ENCODE data around the gene DHCR7.

DHCR7 gene

GRCh38 chr11:71410363-71410966 is 37.7 kb downstream of the DHCR7 start:
- no peak for DNase-seq (ENCODE audit: low spot score)

GRCh38 chr11:71408826-71409225 is 39.4 kb downstream of the DHCR7 start:
- DNase-seq (ENCODE audit: low spot score): no peak

- no peak for DNase-seq (ENCODE audit: low spot score)
Measured at GRCh38 chr11:71407356-71407755, 40.8 kb downstream of the DHCR7 start.

DNA sequence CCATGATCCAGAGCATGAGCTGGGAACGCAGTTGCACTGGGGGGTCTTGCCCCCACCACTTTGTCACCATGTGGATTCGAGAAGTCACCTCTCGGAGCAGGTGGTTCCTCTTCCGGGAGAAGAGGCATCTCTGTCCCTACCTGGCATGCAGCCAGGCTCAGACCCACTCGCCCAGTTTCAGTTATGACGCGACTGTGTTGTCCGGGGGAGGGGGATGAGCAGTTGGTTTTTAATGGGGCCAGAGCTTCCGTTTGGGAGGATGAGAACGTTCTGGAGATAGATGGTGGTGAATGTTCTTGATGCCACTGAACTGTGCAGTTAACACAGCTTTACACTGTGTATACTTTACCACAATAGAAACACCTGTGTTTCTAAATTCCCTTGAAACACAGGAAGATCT is 41.5 kb downstream of the DHCR7 start:
- DNase-seq (ENCODE audit: low spot score): no peak

GRCh38 chr11:71404209-71404608 is 44.0 kb downstream of the DHCR7 start:
- no peak for DNase-seq (ENCODE audit: low spot score)

GRCh38 chr11:71402878-71403277 is 45.3 kb downstream of the DHCR7 start:
- no peak for DNase-seq (ENCODE audit: low spot score)

DNA sequence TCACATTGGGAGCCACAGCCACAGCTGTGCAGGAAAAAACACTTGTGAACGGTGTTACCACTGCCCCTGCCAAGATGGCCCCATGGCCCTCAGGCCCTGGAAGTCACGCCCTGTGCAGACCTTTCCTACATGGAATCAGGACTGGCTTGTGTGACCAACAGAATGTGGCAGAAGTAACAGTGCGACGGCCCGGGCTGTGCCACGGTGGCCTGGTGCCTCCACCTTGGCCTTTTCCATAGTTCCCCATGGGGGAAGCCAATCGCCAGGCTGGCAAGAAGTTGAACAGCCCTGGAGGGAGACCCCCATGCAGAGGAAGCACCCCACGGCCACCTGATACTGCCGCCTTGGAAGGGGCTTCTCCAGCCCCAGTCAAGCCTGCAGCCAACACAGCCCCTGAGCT is 48.0 kb downstream of the DHCR7 start:
- DNase-seq (ENCODE audit: low spot score): no peak

GRCh38 chr11:71399341-71399740 is 48.9 kb downstream of the DHCR7 start:
- no peak for DNase-seq (ENCODE audit: low spot score)

GRCh38 chr11:71397961-71398360 is 50.2 kb downstream of the DHCR7 start:
- no peak for DNase-seq (ENCODE audit: low spot score)

DNA sequence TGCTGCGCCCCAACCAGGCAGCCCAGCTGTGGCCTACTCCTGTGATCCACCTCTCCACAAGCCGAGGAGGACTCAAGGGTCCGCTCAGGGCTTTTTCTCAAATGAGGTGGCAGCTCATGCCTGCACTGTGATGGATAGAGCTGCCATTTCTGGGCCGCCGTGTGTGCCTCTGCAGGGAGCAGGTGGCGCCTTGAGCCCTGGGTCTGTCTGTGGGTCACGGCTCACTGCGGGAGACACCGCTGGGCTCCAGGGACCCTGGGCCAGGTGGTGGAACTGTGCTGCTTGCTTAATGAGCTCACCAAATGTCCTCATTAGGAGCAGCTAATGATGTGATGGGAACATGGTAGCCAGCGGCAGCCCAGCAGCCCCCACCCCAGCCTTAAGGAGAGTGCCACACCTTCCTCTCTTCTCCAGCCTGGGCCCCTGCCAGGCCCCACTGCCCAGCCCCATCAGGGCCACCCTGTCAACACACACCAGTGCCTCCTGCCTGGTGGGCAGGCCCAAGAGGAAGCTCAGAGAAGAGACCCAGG is 50.8 kb downstream of the DHCR7 start:
- DNase-seq (ENCODE audit: low spot score): no peak

GRCh38 chr11:71396548-71397123 is 51.6 kb downstream of the DHCR7 start:
- DNase-seq (ENCODE audit: low spot score): no peak

GRCh38 chr11:71395774-71396173 is 52.4 kb downstream of the DHCR7 start:
- DNase-seq (ENCODE audit: low spot score): no peak

DNA sequence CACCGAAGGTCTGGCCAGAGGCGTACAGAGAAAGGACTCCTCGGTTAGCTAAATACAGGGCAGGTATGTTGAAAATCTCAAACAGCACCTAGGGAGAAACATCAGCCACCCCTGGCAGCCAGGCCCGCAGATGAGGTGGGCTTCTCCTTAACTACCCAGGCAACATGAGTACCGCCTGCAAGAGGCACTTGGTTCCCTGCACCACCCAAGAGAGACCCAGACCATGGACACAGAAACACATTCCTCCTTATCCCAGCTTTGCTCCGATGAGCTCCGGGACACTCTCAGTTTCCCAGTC is 53.0 kb downstream of the DHCR7 start:
- DNase-seq (ENCODE audit: low spot score): no peak

DNA sequence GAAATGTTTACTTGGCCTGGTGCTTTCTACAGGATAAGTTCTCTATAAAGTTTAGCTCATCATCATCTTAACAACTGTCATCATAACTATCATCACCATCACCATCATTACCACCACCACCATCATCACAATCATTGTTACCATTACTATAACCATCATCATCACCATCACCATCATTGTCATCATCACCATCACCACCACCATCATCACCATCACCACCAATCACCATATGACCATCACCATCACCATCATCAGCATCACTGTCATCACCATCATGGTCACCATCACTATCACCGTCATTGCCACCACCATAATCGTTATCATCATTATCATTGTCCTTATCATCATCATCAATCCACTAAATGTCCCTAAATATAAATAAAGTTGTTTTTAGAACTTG is 54.9 kb downstream of the DHCR7 start:
- DNase-seq (ENCODE audit: low spot score): no peak

GRCh38 chr11:71391796-71392195 is 56.4 kb downstream of the DHCR7 start:
- no peak for DNase-seq (ENCODE audit: low spot score)

DNA sequence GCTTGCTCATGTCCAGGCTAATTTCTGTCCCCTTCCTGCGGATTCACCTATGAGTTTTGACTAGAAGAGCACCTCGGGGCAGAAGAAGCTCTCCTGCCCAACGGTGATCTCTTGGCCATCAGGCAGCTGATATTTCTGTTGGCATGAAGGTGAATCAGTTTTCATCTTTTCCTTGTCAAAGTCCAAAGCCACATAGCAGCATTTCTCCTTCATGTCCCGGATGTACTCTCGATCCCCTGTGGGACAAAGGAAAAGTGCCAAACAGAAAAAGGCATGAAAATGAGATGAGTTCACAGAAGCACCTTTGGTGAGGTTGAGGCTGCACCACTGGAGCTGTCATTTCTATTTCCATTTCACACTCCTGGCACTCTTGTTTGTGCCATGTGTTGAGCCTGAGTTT is 56.8 kb downstream of the DHCR7 start:
- DNase-seq (ENCODE audit: low spot score): no peak

DNA sequence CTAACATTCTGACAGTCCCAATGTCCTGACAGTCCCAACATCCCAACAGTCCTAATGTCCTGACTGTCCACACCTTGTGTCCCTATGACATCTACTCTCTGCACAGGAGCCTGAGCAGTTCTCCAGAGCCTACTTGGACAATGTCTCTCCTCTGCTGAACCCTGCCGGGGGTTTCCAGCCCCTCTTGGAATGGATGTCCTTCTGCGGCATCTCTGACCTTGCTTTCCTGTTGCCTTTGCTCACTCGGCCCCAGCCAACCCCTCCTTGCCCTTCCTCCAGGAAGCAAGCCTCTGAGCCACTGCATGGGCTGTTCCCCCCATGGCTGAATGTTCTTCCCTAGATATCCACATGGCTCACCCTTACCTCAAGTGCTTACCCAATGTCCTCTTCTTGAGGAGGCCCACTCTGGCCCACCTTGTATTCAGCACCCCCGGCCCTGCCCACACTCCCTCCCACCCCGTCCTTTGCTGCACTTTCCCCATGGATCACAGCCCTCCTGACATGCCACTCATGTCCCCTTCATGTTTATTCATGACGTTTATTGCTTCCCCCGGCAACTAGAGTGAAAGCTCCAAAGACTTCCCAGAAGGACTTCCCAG is 59.5 kb downstream of the DHCR7 start:
- no peak for DNase-seq (ENCODE audit: low spot score)

GRCh38 chr11:71387784-71388636 is 60.2 kb downstream of the DHCR7 start:
- no peak for DNase-seq (ENCODE audit: low spot score)

DNA sequence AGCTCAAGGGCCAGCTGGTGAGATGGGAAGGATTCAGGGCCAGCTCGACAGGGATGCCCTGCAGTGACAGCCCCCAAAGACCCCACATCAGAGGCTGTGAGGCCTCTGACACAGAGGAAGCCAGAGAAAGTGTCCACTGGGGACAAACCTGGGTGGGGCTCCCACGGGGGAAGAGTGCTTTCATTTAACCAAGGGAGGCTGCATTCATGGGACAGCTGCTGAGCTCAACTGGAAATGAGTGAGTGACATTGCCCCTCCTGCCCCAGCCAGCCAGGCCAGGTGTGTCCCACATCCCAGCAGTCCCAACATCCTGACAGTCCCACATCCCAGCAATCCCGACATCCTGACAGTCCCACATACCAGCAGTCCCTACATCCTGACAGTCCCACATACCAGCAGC is 61.0 kb downstream of the DHCR7 start:
- DNase-seq (ENCODE audit: low spot score): no peak

DNA sequence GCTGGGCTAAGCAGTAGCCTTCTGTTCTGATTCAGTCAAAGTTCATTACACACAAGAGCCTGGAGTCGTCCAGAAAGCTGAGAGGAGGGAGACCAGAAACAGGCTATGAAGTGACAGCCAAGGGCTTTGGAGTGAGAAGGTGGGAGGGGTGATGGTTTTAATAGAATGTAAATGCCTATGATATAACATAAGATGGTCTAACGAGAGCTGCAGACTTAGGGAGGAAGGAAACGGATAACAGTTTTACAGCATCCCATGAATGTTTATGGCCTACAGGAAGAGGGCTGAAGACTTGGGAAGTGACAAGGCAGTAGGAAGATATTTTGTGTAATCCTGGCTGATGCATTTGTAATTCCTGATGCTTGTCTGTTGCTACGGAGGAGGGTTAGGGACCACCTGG is 62.0 kb downstream of the DHCR7 start:
- no peak for DNase-seq (ENCODE audit: low spot score)

DNA sequence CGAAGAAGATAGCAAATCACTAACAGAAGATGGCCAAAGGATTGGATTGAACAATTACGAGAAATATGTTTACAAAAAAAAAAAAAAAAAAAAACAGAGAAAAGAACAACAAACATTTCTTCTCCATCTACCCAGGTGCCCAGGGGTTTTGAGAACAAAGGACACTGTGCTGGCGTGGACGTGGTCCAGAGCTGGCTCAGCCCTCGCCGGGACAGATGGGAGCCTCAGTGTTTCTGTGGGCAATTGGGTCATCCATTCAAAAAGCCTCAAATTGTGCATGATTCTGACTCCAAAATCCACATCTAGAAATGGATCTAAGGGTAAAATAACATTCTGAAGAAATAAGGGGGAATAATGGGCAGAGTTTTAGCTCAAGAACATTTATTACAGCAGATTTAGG is 63.1 kb downstream of the DHCR7 start:
- DNase-seq (ENCODE audit: low spot score): peak; percentile 55

DNA sequence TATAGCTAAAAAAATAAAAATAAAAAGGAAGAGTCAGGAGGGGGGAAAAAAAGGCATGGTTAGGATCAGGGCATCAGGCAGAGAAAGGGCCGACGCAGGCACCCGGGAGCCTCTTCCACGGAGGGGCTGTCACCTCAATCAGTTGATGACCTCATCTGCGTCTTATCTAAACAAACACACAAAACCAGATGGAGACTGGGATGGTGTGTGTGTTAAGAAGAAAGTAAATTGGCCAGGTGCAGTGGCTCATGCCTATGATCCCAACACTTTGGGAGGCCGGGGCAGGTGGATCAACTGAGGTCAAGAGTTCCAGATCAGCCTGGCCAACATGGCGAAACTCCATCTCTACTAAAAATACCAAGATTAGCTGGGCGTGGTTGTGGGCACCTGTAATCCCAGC is 63.6 kb downstream of the DHCR7 start:
- DNase-seq (ENCODE audit: low spot score): no peak
